CD14-positive monocyte (primary cell): ENCODE measurements around the gene KDM4C. TPM values are rescaled to one million over a fixed set of nuclear protein-coding genes. Genes with fewer than 3 reads are reported as not detected.
A peak's percentile ranks its signal among the peaks of the same experiment; 100 is the strongest.

ENCODE experiments used
- DNase-seq, 3 donors: peaks; one replicate each; pipeline ENCODE4 v3.0.0-alpha.2; 2011 to 2022
- H2AFZ ChIP-seq: 2 replicates; pipeline ENCODE4 v1.6.0; 2012; ENCODE audit warnings: mild to moderate bottlenecking, low read depth, low read length, inconsistent platforms; ENCODE audit not compliant: insufficient read depth, poor library complexity, severe bottlenecking
- H3K27ac ChIP-seq, 2 donors: 1 replicate in 1 of 2; 2 replicates in 1 of 2; pipeline ENCODE4 v1.5.1; 2012 to 2013; ENCODE audit warnings: low read length in 2 of 2, control low read depth in 1 of 2, inconsistent platforms in 1 of 2, low read depth in 1 of 2, mild to moderate bottlenecking in 1 of 2
- H3K27me3 ChIP-seq, 2 donors: one replicate each; pipeline versions ENCODE4 v1.6.0 to v1.6.1; 2011 to 2013; ENCODE audit warnings: low read length in 2 of 2; ENCODE audit not compliant: control insufficient read depth in 2 of 2, insufficient read depth in 2 of 2
- H3K36me3 ChIP-seq, 2 donors: replicated peaks in 1 of 2; 1 replicate in 1 of 2; 2 replicates in 1 of 2; pipeline versions ENCODE4 v1.5.1 to v1.6.1; 2012 to 2013; ENCODE audit warnings: low read length in 2 of 2, control low read depth in 1 of 2, inconsistent platforms in 1 of 2, mild to moderate bottlenecking in 1 of 2; ENCODE audit not compliant: insufficient read depth in 2 of 2, control insufficient read depth in 1 of 2
- H3K4me1 ChIP-seq, 2 donors: 1 replicate in 1 of 2; 2 replicates in 1 of 2; pipeline versions ENCODE4 v1.5.1 to v1.6.1; 2012 to 2013; ENCODE audit warnings: low read length in 2 of 2, control low read depth in 1 of 2, inconsistent platforms in 1 of 2, mild to moderate bottlenecking in 1 of 2, moderate library complexity in 1 of 2; ENCODE audit not compliant: insufficient read depth in 2 of 2, control insufficient read depth in 1 of 2
- H3K4me2 ChIP-seq: replicated peaks from 2 replicates; pipeline ENCODE3; 2012; ENCODE audit warnings: low read length, moderate library complexity, mild to moderate bottlenecking; ENCODE audit not compliant: poor library complexity, severe bottlenecking; ENCODE audit errors: extremely low read depth
- H3K4me3 ChIP-seq, 3 experiments: fragments of 200-600 bp in 1 of 3; sonication (generic) in 1 of 3; replicated peaks in 1 of 3; 1 replicate in 2 of 3; 2 replicates in 1 of 3; pipeline ENCODE4 v1.5.1; 2011 to 2013; ENCODE audit warnings: low read length in 3 of 3, mild to moderate bottlenecking in 3 of 3, control low read depth in 2 of 3, low read depth in 2 of 3, inconsistent platforms in 1 of 3, moderate library complexity in 1 of 3
- H3K79me2 ChIP-seq: 2 replicates; pipeline ENCODE4 v1.6.0; 2012; ENCODE audit warnings: mild to moderate bottlenecking, control low read depth, inconsistent platforms, low read length, moderate library complexity; ENCODE audit not compliant: insufficient read depth
- H3K9ac ChIP-seq: 2 replicates; pipeline ENCODE4 v1.6.0; 2017; ENCODE audit warnings: low read length, mild to moderate bottlenecking; ENCODE audit not compliant: insufficient read depth, poor library complexity, severe bottlenecking
- H3K9me3 ChIP-seq, 2 donors: replicated peaks in 1 of 2; 1 replicate in 1 of 2; 2 replicates in 1 of 2; pipeline versions ENCODE4 v1.5.1 to v1.6.1; 2012 to 2013; ENCODE audit warnings: low read length in 2 of 2, control low read depth in 1 of 2; ENCODE audit not compliant: control insufficient read depth in 1 of 2, insufficient read depth in 1 of 2
- H4K20me1 ChIP-seq: 2 replicates; pipeline ENCODE4 v1.6.0; 2012; ENCODE audit warnings: mild to moderate bottlenecking, low read length, control low read depth, moderate library complexity; ENCODE audit not compliant: insufficient read depth
- H3K27ac Mint-ChIP-seq, 7 donors: one replicate each; pipeline ENCODE4 v1.8.0; 2020; ENCODE audit warnings: mild to moderate bottlenecking in 7 of 7, mixed read lengths in 7 of 7, moderate library complexity in 6 of 7, inconsistent platforms in 2 of 7
- H3K27me3 Mint-ChIP-seq, 3 donors: one replicate each; pipeline ENCODE4 v1.8.0; 2021 to 2022; ENCODE audit warnings: low read depth in 3 of 3, mild to moderate bottlenecking in 3 of 3, mixed read lengths in 3 of 3, moderate library complexity in 3 of 3, inconsistent platforms in 1 of 3
- H3K36me3 Mint-ChIP-seq, 2 donors: one replicate each; pipeline ENCODE4 v1.8.0; 2020; ENCODE audit warnings: mixed read lengths in 2 of 2, inconsistent platforms in 1 of 2, mild to moderate bottlenecking in 1 of 2
- H3K4me1 Mint-ChIP-seq: one replicate; pipeline ENCODE4 v1.8.0; 2020; ENCODE audit warnings: mild to moderate bottlenecking, mixed read lengths
- H3K4me3 Mint-ChIP-seq, 2 donors: one replicate each; pipeline ENCODE4 v1.8.0; 2020; ENCODE audit warnings: mild to moderate bottlenecking in 2 of 2, mixed read lengths in 2 of 2, moderate library complexity in 1 of 2
- H3K9me3 Mint-ChIP-seq, 7 donors: one replicate each; pipeline ENCODE4 v1.8.0; 2020 to 2022; ENCODE audit warnings: mixed read lengths in 7 of 7, mild to moderate bottlenecking in 6 of 7, moderate library complexity in 6 of 7, inconsistent platforms in 2 of 7
- WGBS: methylation state at CpG from one replicate; pipeline ENCODE4 v1.1.5; 2013; ENCODE audit warnings: missing lambda C conversion rate; ENCODE audit not compliant: insufficient coverage; 5-methylcytosine and 5-hydroxymethylcytosine counted together
- intact Hi-C, 2 donors: fragments of 100-400 bp; cut with micrococcal nuclease; formaldehyde crosslinking; loops; one replicate each; pipeline versions ENCODE4 v1.15.0 to v1.15.1; 2023
- polyA plus RNA-seq, 3 donors: library from polyadenylated mRNA; depleted of rRNA in 1 of 3; unstranded in 2 of 3; stranded (reverse) in 1 of 3; fragments of 300-500 nt in 2 of 3; fragments of >200 nt in 1 of 3; fragmentation: Illumina TruSeq in 2 of 3; gene quantifications; 1 replicate in 2 of 3; 2 replicates in 1 of 3; pipeline ENCODE4 v1.2.3, GENCODE V29; 2012 to 2021
- TF ChIP-seq, protein P1 (sequence below): fragments of 200-600 bp; IDR thresholded peaks from one replicate; pipeline ENCODE4 v1.8.0; 2022; ENCODE audit warnings: antibody characterized with exemption, mild to moderate bottlenecking

The KDM4C gene
- polyA plus RNA-seq, 3 donors = 15.2 to 36.2 (median 17.1) TPM

DNA sequence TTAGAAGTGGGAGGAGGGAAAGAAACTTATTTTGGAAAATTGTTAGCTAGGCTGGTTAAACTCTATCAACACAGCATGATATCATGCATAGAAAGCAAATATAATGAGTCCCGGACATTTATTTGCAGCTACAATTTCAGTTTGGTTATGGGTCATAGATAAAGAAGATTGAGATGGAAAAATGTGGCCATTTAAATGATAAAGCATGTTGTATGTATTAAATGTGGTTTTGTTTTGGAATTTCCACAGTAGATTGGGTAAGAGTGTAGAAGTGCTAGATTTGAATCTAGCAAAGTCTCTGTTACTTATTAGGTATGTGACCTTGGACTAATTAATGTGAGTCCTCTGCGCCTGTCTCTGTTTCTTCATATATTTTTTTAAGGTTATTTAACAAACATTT, 217.4 kb downstream of the KDM4C start:
- WGBS = 100% methylated on average over 1 of the region's 2 CpGs
- Mint-ChIP-seq H3K27ac (no peak overlapping the region), H3K4me3 (no peak overlapping the region), H3K4me1 (peaks cover 10% of the 10 kb centered on the region), H3K27me3 (peaks cover 0 to 1% (median 0%) of the 10 kb centered on the region in 3 donors), H3K36me3 (peaks cover 8 to 14% of the 10 kb centered on the region in 2 donors), H3K9me3 (no peaks in the 10 kb centered on the region)
- DNase-seq = no peak
- Histone ChIP-seq H3K27ac (no peak overlapping the region), H3K27me3 (no peaks in the 10 kb centered on the region), H3K9me3 (no peaks in the 10 kb centered on the region), H3K4me3 (no peak overlapping the region), H3K36me3 (peaks cover 3 to 10% of the 10 kb centered on the region in 2 donors), H3K4me1 (no peaks in the 10 kb centered on the region), H2AFZ (no peak overlapping the region), H3K4me2 (no peak overlapping the region), H4K20me1 (peaks cover 26% of the 10 kb centered on the region), H3K9ac (no peak overlapping the region), H3K79me2 (no peaks in the 10 kb centered on the region)
- TF ChIP-seq, protein P1, sequence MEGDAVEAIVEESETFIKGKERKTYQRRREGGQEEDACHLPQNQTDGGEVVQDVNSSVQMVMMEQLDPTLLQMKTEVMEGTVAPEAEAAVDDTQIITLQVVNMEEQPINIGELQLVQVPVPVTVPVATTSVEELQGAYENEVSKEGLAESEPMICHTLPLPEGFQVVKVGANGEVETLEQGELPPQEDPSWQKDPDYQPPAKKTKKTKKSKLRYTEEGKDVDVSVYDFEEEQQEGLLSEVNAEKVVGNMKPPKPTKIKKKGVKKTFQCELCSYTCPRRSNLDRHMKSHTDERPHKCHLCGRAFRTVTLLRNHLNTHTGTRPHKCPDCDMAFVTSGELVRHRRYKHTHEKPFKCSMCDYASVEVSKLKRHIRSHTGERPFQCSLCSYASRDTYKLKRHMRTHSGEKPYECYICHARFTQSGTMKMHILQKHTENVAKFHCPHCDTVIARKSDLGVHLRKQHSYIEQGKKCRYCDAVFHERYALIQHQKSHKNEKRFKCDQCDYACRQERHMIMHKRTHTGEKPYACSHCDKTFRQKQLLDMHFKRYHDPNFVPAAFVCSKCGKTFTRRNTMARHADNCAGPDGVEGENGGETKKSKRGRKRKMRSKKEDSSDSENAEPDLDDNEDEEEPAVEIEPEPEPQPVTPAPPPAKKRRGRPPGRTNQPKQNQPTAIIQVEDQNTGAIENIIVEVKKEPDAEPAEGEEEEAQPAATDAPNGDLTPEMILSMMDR = no peak
- intact Hi-C loops = no loop called here

DNA sequence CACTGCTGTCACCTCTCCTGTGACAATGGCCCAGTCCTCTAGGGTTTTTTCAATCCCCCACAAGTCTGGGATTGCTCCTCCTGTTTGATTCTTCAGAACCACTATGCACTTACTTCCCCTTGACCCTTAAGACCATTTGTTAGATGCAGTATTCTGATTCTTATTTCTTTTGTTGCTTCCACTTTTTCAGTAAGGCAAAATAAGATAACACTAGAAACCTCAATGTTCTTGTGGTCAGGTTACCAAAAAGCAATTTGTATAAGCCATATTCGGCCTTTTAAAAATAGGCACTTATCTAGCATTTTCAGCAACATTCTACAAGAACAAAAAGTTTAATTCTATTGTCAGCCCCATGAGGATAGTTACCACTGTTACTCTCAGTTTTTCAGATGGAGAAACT, 220.0 kb downstream of the KDM4C start:
- H3K79me2 ChIP-seq = no peaks in the 10 kb centered on the region
- H3K4me2 ChIP-seq = no peak overlapping the region
- H3K9ac ChIP-seq = no peak overlapping the region
- peaks cover 17% of the 10 kb centered on the region for H4K20me1 ChIP-seq
- no peak overlapping the region for H2AFZ ChIP-seq
- Mint-ChIP-seq H3K36me3 (peaks cover 27 to 33% of the 10 kb centered on the region in 2 donors), H3K27ac (peak overlapping the region in 1 of 7 donors; percentile 3), H3K27me3 (peaks cover 0 to 1% (median 0%) of the 10 kb centered on the region in 3 donors), H3K9me3 (no peaks in the 10 kb centered on the region), H3K4me1 (peaks cover 9% of the 10 kb centered on the region), H3K4me3 (no peak overlapping the region)
- H3K4me3 ChIP-seq = no peak overlapping the region
- intact Hi-C loops = no loop called here
- no peak overlapping the region for H3K27ac ChIP-seq
- peaks cover 21 to 32% of the 10 kb centered on the region in 2 donors for H3K36me3 ChIP-seq
- no peak for DNase-seq
- TF ChIP-seq, protein P1 = no peak
- no peaks in the 10 kb centered on the region for H3K9me3 ChIP-seq
- no peaks in the 10 kb centered on the region for H3K4me1 ChIP-seq
- H3K27me3 ChIP-seq = no peaks in the 10 kb centered on the region
- no CpG with 5 or more reads among the region's 1 CpG for WGBS
